ENCODE measurements around the gene GPR62.
A peak's percentile ranks its signal among the peaks of the same experiment; 100 is the strongest.

GPR62 gene

GRCh38 chr3:51941463-51941797 is 13.8 kb upstream of the GPR62 start:
- peak overlapping the region; percentile 70 for H3K27ac ChIP-seq (ENCODE audit: low read depth, low read length)
- peaks cover 26% of the 10 kb centered on the region for H3K36me3 ChIP-seq (ENCODE audit: insufficient read depth, low read length)

GRCh38 chr3:51941798-51942602 is 13.2 kb upstream of the GPR62 start, which contains the start of the genes PARP3 and RRP9:
Gene PARP3 (plus strand): TSS chr3:51942363. CDS start chr3:51943356, 993 bp downstream.
Gene RRP9 (minus strand): TSS chr3:51941904. CDS start chr3:51941867, 37 bp downstream.
- H3K4me3 ChIP-seq (ENCODE audit: low read depth in 1 of 2, low read length in 2 of 2) = peak within 1 kb of the TSS; percentile 74 to 75
- peak within 1 kb of the TSS; percentile 92 for H3K9ac ChIP-seq (ENCODE audit: low read length)
- peaks cover 21% of the 10 kb centered on the region for H3K36me3 ChIP-seq (ENCODE audit: insufficient read depth, low read length)
- H3K27ac ChIP-seq (ENCODE audit: low read depth, low read length) = peak within 1 kb of the TSS; percentile 100
- H3K9me3 ChIP-seq (ENCODE audit: low read length) = no peaks in the 10 kb centered on the region
- H3K4me1 ChIP-seq (ENCODE audit: insufficient read depth, low read length) = peaks cover 29% of the 10 kb centered on the region
- H3K27me3 ChIP-seq (ENCODE audit: control insufficient read depth in 1 of 2, insufficient read depth in 2 of 2, low read length in 2 of 2) = no peaks in the 10 kb centered on the region

More at GRCh38 chr3:51941463-51941797, 13.8 kb upstream of the GPR62 start:
- Histone ChIP-seq H3K27me3 (ENCODE audit: control insufficient read depth in 1 of 2, insufficient read depth in 2 of 2, low read length in 2 of 2) (no peaks in the 10 kb centered on the region), H3K4me3 (ENCODE audit: low read depth in 1 of 2, low read length in 2 of 2) (peak overlapping the region; percentile 74 to 75), H3K9ac (ENCODE audit: low read length) (peak overlapping the region; percentile 64), H3K4me1 (ENCODE audit: insufficient read depth, low read length) (peaks cover 29% of the 10 kb centered on the region), H3K9me3 (ENCODE audit: low read length) (no peaks in the 10 kb centered on the region)

- Histone ChIP-seq H3K36me3 (ENCODE audit: insufficient read depth, low read length) (peaks cover 13% of the 10 kb centered on the region), H3K27ac (ENCODE audit: low read depth, low read length) (peak overlapping the region; percentile 100), H3K27me3 (ENCODE audit: control insufficient read depth in 1 of 2, insufficient read depth in 2 of 2, low read length in 2 of 2) (no peaks in the 10 kb centered on the region), H3K9me3 (ENCODE audit: low read length) (no peaks in the 10 kb centered on the region), H3K4me1 (ENCODE audit: insufficient read depth, low read length) (peaks cover 29% of the 10 kb centered on the region), H3K9ac (ENCODE audit: low read length) (peak overlapping the region; percentile 92), H3K4me3 (ENCODE audit: low read depth in 1 of 2, low read length in 2 of 2) (peak overlapping the region; percentile 50 to 62)
Measured at GRCh38 chr3:51942603-51943450, 12.4 kb upstream of the GPR62 start.

- Histone ChIP-seq H3K9me3 (ENCODE audit: low read length) (no peaks in the 10 kb centered on the region), H3K36me3 (ENCODE audit: insufficient read depth, low read length) (peaks cover 18% of the 10 kb centered on the region), H3K9ac (ENCODE audit: low read length) (peak overlapping the region; percentile 92), H3K27ac (ENCODE audit: low read depth, low read length) (no peak overlapping the region), H3K27me3 (ENCODE audit: control insufficient read depth in 1 of 2, insufficient read depth in 2 of 2, low read length in 2 of 2) (no peaks in the 10 kb centered on the region), H3K4me1 (ENCODE audit: insufficient read depth, low read length) (peaks cover 29% of the 10 kb centered on the region), H3K4me3 (ENCODE audit: low read depth in 1 of 2, low read length in 2 of 2) (peak overlapping the region in 1 of 2 donors; percentile 62)
Measured at GRCh38 chr3:51943451-51944391, 11.5 kb upstream of the GPR62 start.

GRCh38 chr3:51944451-51945021 is 10.6 kb upstream of the GPR62 start:
- Histone ChIP-seq H3K9ac (ENCODE audit: low read length) (no peak overlapping the region), H3K4me1 (ENCODE audit: insufficient read depth, low read length) (peaks cover 29% of the 10 kb centered on the region), H3K36me3 (ENCODE audit: insufficient read depth, low read length) (peaks cover 25% of the 10 kb centered on the region), H3K27me3 (ENCODE audit: control insufficient read depth in 1 of 2, insufficient read depth in 2 of 2, low read length in 2 of 2) (no peaks in the 10 kb centered on the region), H3K4me3 (ENCODE audit: low read depth in 1 of 2, low read length in 2 of 2) (no peak overlapping the region), H3K27ac (ENCODE audit: low read depth, low read length) (no peak overlapping the region), H3K9me3 (ENCODE audit: low read length) (no peaks in the 10 kb centered on the region)

GRCh38 chr3:51945031-51945840 is 9.9 kb upstream of the GPR62 start:
- peaks cover 25% of the 10 kb centered on the region for H3K4me1 ChIP-seq (ENCODE audit: insufficient read depth, low read length)
- no peak overlapping the region for H3K9ac ChIP-seq (ENCODE audit: low read length)
- no peak overlapping the region for H3K27ac ChIP-seq (ENCODE audit: low read depth, low read length)
- H3K27me3 ChIP-seq (ENCODE audit: control insufficient read depth in 1 of 2, insufficient read depth in 2 of 2, low read length in 2 of 2) = no peaks in the 10 kb centered on the region
- no peak overlapping the region for H3K4me3 ChIP-seq (ENCODE audit: low read depth in 1 of 2, low read length in 2 of 2)
- H3K9me3 ChIP-seq (ENCODE audit: low read length) = no peaks in the 10 kb centered on the region
- peaks cover 25% of the 10 kb centered on the region for H3K36me3 ChIP-seq (ENCODE audit: insufficient read depth, low read length)

GRCh38 chr3:51945926-51946705 is 9.1 kb upstream of the GPR62 start:
- no peak overlapping the region for H3K9ac ChIP-seq (ENCODE audit: low read length)
- H3K9me3 ChIP-seq (ENCODE audit: low read length) = no peaks in the 10 kb centered on the region
- H3K36me3 ChIP-seq (ENCODE audit: insufficient read depth, low read length) = peaks cover 25% of the 10 kb centered on the region
- no peaks in the 10 kb centered on the region for H3K27me3 ChIP-seq (ENCODE audit: control insufficient read depth in 1 of 2, insufficient read depth in 2 of 2, low read length in 2 of 2)
- peaks cover 16% of the 10 kb centered on the region for H3K4me1 ChIP-seq (ENCODE audit: insufficient read depth, low read length)
- no peak overlapping the region for H3K27ac ChIP-seq (ENCODE audit: low read depth, low read length)
- H3K4me3 ChIP-seq (ENCODE audit: low read depth in 1 of 2, low read length in 2 of 2) = no peak overlapping the region

GRCh38 chr3:51946796-51947195 is 8.4 kb upstream of the GPR62 start:
- Histone ChIP-seq H3K4me3 (ENCODE audit: low read depth in 1 of 2, low read length in 2 of 2) (no peak overlapping the region), H3K27ac (ENCODE audit: low read depth, low read length) (no peak overlapping the region), H3K9me3 (ENCODE audit: low read length) (no peaks in the 10 kb centered on the region), H3K9ac (ENCODE audit: low read length) (no peak overlapping the region), H3K4me1 (ENCODE audit: insufficient read depth, low read length) (peaks cover 13% of the 10 kb centered on the region), H3K36me3 (ENCODE audit: insufficient read depth, low read length) (peaks cover 25% of the 10 kb centered on the region), H3K27me3 (ENCODE audit: control insufficient read depth in 1 of 2, insufficient read depth in 2 of 2, low read length in 2 of 2) (no peaks in the 10 kb centered on the region)

GRCh38 chr3:51947215-51947900 is 7.8 kb upstream of the GPR62 start:
- Histone ChIP-seq H3K27ac (ENCODE audit: low read depth, low read length) (no peak overlapping the region), H3K4me1 (ENCODE audit: insufficient read depth, low read length) (peaks cover 12% of the 10 kb centered on the region), H3K36me3 (ENCODE audit: insufficient read depth, low read length) (peaks cover 25% of the 10 kb centered on the region), H3K4me3 (ENCODE audit: low read depth in 1 of 2, low read length in 2 of 2) (no peak overlapping the region), H3K27me3 (ENCODE audit: control insufficient read depth in 1 of 2, insufficient read depth in 2 of 2, low read length in 2 of 2) (no peaks in the 10 kb centered on the region), H3K9me3 (ENCODE audit: low read length) (no peaks in the 10 kb centered on the region), H3K9ac (ENCODE audit: low read length) (no peak overlapping the region)
